ENCODE data around the gene RNF17.
"Not testable (repeated sequence)": the region's sequence is repeated elsewhere in the genome, so short reads cannot be mapped to it uniquely, and the experiment has no call there.

DNA sequence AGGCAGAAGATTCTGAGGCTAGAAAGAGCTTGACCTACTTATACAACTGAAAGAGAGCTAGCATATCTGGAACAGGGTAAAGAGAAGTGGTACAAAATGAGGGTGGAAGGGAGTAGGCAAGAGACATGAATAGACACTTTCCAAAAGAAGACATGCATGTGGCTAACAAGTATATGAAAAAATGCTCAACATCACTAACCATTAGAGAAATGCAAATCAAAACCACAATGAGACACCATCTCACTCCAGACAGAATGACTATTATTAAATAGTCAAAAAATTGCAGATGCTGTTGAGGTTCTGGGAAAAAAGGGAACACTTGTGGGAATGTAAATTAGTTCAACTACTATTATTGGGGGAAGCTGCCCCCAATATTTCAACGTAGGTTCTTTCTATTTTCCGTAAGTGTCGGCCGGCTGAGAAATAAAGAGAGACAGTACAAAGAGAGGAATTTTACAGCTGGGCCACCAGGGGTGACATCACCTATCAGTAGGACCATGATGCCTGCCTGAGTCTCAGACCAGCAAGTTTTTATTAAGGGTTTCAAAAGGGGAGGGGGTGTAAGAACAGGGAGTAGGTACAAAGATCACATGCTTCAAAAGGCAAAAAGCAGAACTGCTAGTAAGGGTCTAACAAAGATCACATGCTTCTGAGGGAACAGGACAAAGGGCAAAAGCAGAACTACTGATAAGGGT, 32.9 kb upstream of the RNF17 start:
- TF ChIP-seq, protein P1, sequence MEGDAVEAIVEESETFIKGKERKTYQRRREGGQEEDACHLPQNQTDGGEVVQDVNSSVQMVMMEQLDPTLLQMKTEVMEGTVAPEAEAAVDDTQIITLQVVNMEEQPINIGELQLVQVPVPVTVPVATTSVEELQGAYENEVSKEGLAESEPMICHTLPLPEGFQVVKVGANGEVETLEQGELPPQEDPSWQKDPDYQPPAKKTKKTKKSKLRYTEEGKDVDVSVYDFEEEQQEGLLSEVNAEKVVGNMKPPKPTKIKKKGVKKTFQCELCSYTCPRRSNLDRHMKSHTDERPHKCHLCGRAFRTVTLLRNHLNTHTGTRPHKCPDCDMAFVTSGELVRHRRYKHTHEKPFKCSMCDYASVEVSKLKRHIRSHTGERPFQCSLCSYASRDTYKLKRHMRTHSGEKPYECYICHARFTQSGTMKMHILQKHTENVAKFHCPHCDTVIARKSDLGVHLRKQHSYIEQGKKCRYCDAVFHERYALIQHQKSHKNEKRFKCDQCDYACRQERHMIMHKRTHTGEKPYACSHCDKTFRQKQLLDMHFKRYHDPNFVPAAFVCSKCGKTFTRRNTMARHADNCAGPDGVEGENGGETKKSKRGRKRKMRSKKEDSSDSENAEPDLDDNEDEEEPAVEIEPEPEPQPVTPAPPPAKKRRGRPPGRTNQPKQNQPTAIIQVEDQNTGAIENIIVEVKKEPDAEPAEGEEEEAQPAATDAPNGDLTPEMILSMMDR (IDR thresholded peaks at IDR 0.05), result not testable (repeated sequence)
- not testable (repeated sequence) for TF ChIP-seq POLR2AphosphoS5 (IDR thresholded peaks at IDR 0.05)
